ENCODE data around the gene NCBP2.
"Not testable (repeated sequence)": the region's sequence is repeated elsewhere in the genome, so short reads cannot be mapped to it uniquely, and the experiment has no call there.

Gene NCBP2

DNA sequence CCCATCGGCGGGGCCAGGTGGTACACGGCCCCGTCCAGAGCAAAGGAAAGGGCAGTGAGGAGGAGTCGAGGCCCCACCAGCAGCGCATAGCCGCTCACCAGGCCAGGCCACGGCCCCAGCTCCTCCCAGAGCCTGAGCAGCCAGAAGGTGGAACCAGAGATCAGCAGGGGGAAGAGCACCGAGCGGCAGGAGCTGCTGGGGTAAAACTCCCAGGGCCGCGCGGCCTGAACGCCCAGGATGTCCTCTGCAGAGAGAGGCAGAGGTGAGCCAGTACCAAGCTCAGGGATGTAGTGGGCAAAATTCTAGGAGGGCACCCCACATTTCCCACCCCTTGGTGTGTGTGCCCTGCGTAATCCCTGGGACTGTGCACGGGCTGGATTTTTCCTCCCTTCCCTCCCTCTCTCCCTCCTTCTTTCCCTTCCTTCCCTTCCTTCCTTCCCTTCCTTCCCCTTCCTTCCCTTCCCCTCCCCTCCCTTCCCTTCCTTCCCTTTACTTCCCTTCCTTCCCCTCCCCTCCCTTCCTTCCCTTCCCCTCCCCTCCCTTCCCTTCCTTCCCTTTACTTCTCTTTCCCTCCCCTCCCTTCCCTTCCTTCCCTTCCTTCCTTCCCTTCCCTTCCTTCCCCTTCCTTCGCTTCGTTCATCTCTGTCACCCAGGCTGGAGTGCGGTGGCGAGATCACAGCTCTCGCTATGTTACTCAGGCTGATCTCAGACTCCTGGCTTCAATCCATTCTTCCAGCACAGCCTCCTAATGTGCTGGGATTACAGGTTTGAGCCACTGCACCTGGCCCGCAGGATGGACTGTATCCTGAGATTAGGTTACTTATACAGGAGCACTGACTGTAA, 6.3 kb upstream of the NCBP2 start:
- H3K36me3 ChIP-seq (ENCODE audit: control insufficient read depth in 1 of 2, insufficient read depth in 2 of 2, low read length in 2 of 2), result peaks cover 0 to 10% of the 10 kb centered on the region in 2 donors
- H3K9me3 ChIP-seq (ENCODE audit: control insufficient read depth in 1 of 2, low read length in 2 of 2), result no peaks in the 10 kb centered on the region
- no peak overlapping the region for H3K4me3 ChIP-seq (ENCODE audit: low read depth in 1 of 2, low read length in 2 of 2)
- peaks cover 2 to 3% of the 10 kb centered on the region in 2 donors for H3K4me1 ChIP-seq (ENCODE audit: control insufficient read depth in 1 of 2, insufficient read depth in 2 of 2, low read length in 2 of 2)
- H3K27me3 ChIP-seq (ENCODE audit: low read depth, low read length), result no peaks in the 10 kb centered on the region
- no peak overlapping the region for H3K27ac ChIP-seq (ENCODE audit: low read length)

DNA sequence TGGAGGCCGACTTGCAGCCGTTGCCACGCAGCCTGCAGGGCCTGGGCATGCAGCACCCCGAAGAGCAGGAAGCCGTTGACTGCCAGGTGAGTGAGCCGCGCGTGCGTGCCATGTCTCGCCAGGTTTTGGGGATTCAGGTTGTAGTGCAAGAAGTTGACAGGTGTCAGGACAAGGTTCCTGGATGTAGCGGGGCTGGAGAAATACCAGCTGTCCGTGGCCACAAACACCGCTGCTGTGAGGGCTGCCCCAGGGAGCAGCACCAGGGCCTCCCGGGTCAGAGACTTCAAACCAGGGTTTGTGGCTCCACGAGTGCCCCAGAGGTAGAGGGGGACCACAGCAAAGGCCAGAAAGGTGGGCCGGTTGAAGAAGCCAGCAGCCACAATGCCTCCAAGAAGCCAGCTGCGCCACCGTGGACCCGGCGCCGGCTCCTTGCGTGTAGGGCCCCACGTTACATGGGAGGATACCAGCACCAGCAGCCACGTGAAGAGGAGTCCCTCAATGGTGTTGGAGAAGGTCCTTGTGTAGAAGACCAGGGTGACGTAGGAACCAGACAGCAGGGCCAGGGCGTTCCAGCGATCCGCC, 5.6 kb upstream of the NCBP2 start:
- Histone ChIP-seq H3K27ac (ENCODE audit: low read length) (no peak overlapping the region), H3K27me3 (ENCODE audit: low read depth, low read length) (no peaks in the 10 kb centered on the region), H3K9me3 (ENCODE audit: control insufficient read depth in 1 of 2, low read length in 2 of 2) (no peaks in the 10 kb centered on the region), H3K4me1 (ENCODE audit: control insufficient read depth in 1 of 2, insufficient read depth in 2 of 2, low read length in 2 of 2) (peaks cover 8 to 10% of the 10 kb centered on the region in 2 donors), H3K4me3 (ENCODE audit: low read depth in 1 of 2, low read length in 2 of 2) (no peak overlapping the region), H3K36me3 (ENCODE audit: control insufficient read depth in 1 of 2, insufficient read depth in 2 of 2, low read length in 2 of 2) (peaks cover 0 to 10% of the 10 kb centered on the region in 2 donors)

DNA sequence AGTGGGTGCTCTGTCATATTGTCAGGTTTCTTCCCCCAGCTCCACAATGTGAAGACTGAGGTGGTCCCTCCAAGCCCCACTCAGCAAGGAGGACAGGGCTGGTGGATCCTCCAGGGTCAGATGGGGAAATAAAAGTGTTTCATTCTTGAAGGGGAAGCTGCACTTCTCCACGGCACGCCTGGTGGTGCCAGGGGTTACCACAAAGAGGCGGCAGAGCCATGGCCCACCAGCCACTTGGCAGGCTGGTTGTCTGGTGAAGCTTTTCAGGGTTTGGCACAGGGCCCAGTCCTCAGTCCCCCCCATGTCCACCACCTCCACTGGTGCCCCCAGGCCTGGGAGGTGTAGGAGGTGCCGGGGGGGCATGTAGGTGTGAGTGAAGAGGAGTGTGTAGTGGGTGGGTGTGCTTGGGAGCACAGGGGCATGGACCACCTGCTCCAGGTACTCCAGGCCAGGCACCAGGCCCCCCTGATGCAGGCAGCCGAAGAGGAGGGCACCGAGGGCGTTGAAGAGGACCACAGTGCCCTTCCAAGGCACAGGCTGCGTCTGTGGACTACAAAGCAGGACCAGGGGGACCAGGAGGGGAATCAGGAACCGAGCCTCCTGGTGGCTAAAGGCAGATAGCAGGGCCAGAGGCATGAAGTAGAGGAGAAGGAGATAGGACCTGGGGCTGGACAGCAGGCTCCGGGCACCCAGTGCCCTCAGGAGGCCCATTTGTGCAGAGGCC, 5.0 kb upstream of the NCBP2 start:
- Histone ChIP-seq H3K27me3 (ENCODE audit: low read depth, low read length) (no peaks in the 10 kb centered on the region), H3K4me3 (ENCODE audit: low read depth in 1 of 2, low read length in 2 of 2) (no peak overlapping the region), H3K27ac (ENCODE audit: low read length) (no peak overlapping the region), H3K36me3 (ENCODE audit: control insufficient read depth in 1 of 2, insufficient read depth in 2 of 2, low read length in 2 of 2) (peaks cover 0 to 10% of the 10 kb centered on the region in 2 donors), H3K4me1 (ENCODE audit: control insufficient read depth in 1 of 2, insufficient read depth in 2 of 2, low read length in 2 of 2) (peaks cover 8 to 10% of the 10 kb centered on the region in 2 donors), H3K9me3 (ENCODE audit: control insufficient read depth in 1 of 2, low read length in 2 of 2) (no peaks in the 10 kb centered on the region)

DNA sequence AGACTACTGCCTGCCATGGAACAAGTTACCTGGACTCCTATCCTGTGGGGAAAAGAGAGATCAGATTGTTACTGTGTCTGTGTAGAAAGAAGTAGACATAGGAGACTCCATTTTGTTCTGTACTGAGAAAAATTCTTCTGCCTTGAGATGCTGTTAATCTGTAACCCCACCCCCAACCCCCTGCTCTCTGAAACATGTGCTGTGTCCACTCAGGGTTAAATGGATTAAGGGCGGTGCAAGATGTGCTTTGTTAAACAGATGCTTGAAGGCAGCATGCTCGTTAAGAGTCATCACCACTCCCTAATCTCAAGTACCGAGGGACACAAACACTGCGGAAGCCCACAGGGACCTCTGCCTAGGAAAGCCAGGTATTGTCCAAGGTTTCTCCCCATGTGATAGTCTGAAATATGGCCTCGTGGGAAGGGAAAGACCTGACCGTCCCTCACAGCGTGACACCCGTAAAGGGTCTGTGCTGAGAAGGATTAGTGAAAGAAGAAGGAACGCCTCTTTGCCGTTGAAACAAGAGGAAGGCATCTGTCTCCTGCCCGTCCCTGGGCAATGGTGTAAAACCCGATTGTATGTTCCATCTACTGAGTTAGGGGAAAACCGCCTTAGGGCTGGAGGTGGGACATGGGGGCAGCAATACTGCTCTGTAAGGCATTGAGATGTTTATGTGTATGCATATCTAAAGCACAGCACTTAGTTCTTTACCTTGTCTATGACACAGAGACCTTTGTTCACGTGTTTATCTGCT, 1.9 kb upstream of the NCBP2 start:
- Histone ChIP-seq H3K36me3 (ENCODE audit: control insufficient read depth in 1 of 2, insufficient read depth in 2 of 2, low read length in 2 of 2) (peaks cover 2 to 12% of the 10 kb centered on the region in 2 donors), H3K4me1 (ENCODE audit: control insufficient read depth in 1 of 2, insufficient read depth in 2 of 2, low read length in 2 of 2) (peaks cover 8 to 25% of the 10 kb centered on the region in 2 donors)
- H3K27me3 ChIP-seq (ENCODE audit: low read depth, low read length); H3K9me3 ChIP-seq (ENCODE audit: control insufficient read depth in 1 of 2, low read length in 2 of 2); H3K27ac ChIP-seq (ENCODE audit: low read length); H3K4me3 ChIP-seq (ENCODE audit: low read depth in 1 of 2, low read length in 2 of 2): not testable (repeated sequence)

DNA sequence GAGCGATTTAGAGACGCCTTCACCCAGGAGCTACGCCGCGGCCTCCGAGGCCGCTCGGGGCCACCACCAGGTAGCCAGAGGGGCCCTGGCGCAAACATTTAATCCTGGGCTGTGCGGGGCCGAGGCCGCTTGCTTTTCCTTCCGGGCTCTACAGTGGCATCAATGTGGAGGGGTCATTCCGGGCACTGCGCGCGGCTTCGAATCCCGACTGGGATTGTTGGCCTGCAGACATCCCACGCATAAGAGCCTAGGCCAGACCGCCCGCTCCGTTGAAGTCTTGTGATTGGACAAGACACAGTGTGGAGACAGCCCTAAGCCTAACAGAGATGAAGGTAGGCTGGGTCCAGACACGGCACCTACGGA, 568 bp upstream of the NCBP2 start:
- Histone ChIP-seq H3K9me3 (ENCODE audit: control insufficient read depth in 1 of 2, low read length in 2 of 2) (no peaks in the 10 kb centered on the region), H3K27ac (ENCODE audit: low read length) (peak overlapping the region; percentile 74), H3K4me3 (ENCODE audit: low read depth in 1 of 2, low read length in 2 of 2) (peak overlapping the region; percentile 99), H3K27me3 (ENCODE audit: low read depth, low read length) (no peaks in the 10 kb centered on the region), H3K36me3 (ENCODE audit: control insufficient read depth in 1 of 2, insufficient read depth in 2 of 2, low read length in 2 of 2) (peaks cover 15 to 26% of the 10 kb centered on the region in 2 donors), H3K4me1 (ENCODE audit: control insufficient read depth in 1 of 2, insufficient read depth in 2 of 2, low read length in 2 of 2) (peaks cover 8 to 25% of the 10 kb centered on the region in 2 donors)

DNA sequence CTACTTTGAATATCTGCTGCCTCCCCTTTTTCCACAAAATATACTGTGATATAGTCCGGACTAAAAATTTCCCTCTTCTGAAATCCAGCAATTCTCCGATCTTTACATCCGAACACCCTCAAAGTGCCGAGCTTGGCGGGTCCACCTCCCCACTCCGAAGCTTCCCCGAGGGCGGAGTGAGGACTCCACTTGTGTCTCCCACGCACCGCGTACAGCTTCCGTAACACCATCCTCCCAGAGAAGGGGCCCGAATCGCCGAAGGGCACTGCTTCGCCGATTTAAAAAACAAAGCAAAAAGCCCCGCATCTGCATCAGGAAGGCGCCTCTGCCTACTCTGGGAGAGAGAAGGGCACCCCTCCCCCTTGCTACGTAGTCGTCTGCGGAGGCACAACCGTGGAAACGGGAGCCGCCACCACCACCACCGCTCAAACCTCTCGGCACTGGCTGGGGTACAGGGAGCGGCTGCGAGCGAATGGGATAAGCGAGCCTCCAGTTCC, 551 bp downstream of the NCBP2 start:
- peaks cover 8 to 25% of the 10 kb centered on the region in 2 donors for H3K4me1 ChIP-seq (ENCODE audit: control insufficient read depth in 1 of 2, insufficient read depth in 2 of 2, low read length in 2 of 2)
- H3K9me3 ChIP-seq (ENCODE audit: control insufficient read depth in 1 of 2, low read length in 2 of 2), result no peaks in the 10 kb centered on the region
- peaks cover 26 to 37% of the 10 kb centered on the region in 2 donors for H3K36me3 ChIP-seq (ENCODE audit: control insufficient read depth in 1 of 2, insufficient read depth in 2 of 2, low read length in 2 of 2)
- peak overlapping the region; percentile 94 for H3K27ac ChIP-seq (ENCODE audit: low read length)
- H3K4me3 ChIP-seq (ENCODE audit: low read depth in 1 of 2, low read length in 2 of 2), result peak overlapping the region; percentile 99
- no peaks in the 10 kb centered on the region for H3K27me3 ChIP-seq (ENCODE audit: low read depth, low read length)

DNA sequence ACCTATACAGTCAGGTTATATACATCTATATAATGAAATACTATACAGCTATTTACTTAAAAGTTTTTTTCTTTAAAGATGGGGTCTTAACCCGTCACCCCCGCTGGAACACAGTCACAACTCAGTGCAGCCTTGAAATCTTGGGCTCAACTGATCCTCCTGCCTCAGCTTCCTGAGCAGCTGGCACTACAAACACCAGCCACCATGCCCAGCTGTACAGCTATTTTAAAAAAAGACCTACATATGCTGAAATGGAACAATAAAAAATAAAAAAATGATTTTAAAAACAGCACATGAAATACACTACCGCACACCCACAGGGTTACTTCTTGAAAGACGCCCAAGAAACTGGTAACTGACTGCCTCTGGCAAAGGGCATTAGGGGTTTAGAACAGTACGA, 3.8 kb downstream of the NCBP2 start:
- Histone ChIP-seq H3K4me1 (ENCODE audit: control insufficient read depth in 1 of 2, insufficient read depth in 2 of 2, low read length in 2 of 2) (peaks cover 5 to 22% of the 10 kb centered on the region in 2 donors), H3K9me3 (ENCODE audit: control insufficient read depth in 1 of 2, low read length in 2 of 2) (no peaks in the 10 kb centered on the region), H3K27me3 (ENCODE audit: low read depth, low read length) (no peaks in the 10 kb centered on the region), H3K4me3 (ENCODE audit: low read depth in 1 of 2, low read length in 2 of 2) (no peak overlapping the region), H3K36me3 (ENCODE audit: control insufficient read depth in 1 of 2, insufficient read depth in 2 of 2, low read length in 2 of 2) (peaks cover 56 to 61% of the 10 kb centered on the region in 2 donors), H3K27ac (ENCODE audit: low read length) (no peak overlapping the region)

DNA sequence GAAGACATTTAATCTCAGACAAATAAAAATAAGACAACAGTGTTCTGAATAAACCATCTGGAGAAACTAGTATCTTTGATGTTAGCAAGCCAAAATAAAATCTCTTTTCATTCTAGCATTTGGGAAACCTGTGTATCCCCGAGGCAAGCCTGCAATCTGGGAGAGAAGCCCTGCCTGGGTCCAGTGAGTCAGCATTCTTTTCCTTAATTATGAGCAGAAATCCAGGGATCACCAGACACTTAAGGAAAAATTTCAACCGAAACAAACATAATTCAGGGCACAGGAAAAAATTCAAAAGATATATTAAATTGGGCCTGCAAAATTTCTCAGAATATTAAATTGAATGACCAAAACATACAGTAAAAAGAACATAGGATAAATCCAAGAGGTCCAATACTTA, 4.2 kb downstream of the NCBP2 start:
- Histone ChIP-seq H3K4me3 (ENCODE audit: low read depth in 1 of 2, low read length in 2 of 2) (no peak overlapping the region), H3K27ac (ENCODE audit: low read length) (no peak overlapping the region), H3K9me3 (ENCODE audit: control insufficient read depth in 1 of 2, low read length in 2 of 2) (no peaks in the 10 kb centered on the region), H3K4me1 (ENCODE audit: control insufficient read depth in 1 of 2, insufficient read depth in 2 of 2, low read length in 2 of 2) (peaks cover under 1 to 17% of the 10 kb centered on the region in 2 donors), H3K36me3 (ENCODE audit: control insufficient read depth in 1 of 2, insufficient read depth in 2 of 2, low read length in 2 of 2) (peaks cover 59 to 64% of the 10 kb centered on the region in 2 donors), H3K27me3 (ENCODE audit: low read depth, low read length) (no peaks in the 10 kb centered on the region)

DNA sequence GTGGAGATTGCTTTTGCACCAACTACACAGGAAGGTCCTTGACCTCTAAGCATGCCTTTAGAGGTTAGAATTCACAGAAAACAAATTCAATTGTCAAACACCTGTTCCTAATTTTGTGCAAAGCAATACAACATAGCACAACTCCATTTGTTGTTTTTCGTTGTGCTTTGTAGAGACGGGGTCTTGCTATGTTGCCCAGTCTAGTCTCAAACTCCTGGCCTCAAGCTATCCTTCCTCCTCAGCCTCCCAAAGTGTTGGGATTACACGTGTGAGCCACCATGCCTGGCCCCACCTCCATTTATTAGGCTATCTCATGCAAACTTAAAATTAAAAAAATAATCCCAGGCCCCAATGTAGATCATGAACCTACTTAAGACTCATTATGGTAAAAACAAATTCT, 6.0 kb downstream of the NCBP2 start:
- H3K4me3 ChIP-seq (ENCODE audit: low read depth in 1 of 2, low read length in 2 of 2), result no peak overlapping the region
- H3K27me3 ChIP-seq (ENCODE audit: low read depth, low read length), result no peaks in the 10 kb centered on the region
- no peak overlapping the region for H3K27ac ChIP-seq (ENCODE audit: low read length)
- peaks cover 68% of the 10 kb centered on the region in 2 donors for H3K36me3 ChIP-seq (ENCODE audit: control insufficient read depth in 1 of 2, insufficient read depth in 2 of 2, low read length in 2 of 2)
- no peaks in the 10 kb centered on the region for H3K9me3 ChIP-seq (ENCODE audit: control insufficient read depth in 1 of 2, low read length in 2 of 2)
- peaks cover 0 to 11% of the 10 kb centered on the region in 2 donors for H3K4me1 ChIP-seq (ENCODE audit: control insufficient read depth in 1 of 2, insufficient read depth in 2 of 2, low read length in 2 of 2)

DNA sequence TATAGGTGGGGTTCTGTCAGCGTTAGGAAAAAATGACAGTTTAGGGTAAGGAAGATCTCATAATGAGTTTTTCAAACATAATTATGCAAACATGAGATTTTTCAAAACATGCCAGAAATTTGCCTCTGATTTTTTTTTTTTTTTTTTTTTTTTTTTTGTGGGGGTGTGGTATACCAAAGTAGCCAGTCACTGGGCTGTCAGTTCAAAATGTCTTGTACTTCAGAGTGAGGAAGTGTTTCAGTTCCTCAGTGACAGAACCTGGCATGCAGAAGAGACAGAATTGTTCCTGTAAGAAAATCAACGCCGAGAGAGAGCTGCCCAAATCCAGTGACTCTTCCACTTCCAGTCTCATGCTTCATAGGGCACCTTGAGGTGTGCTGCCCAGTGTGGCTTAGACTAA, 9.7 kb downstream of the NCBP2 start:
- Histone ChIP-seq H3K27ac (ENCODE audit: low read length) (no peak overlapping the region), H3K36me3 (ENCODE audit: control insufficient read depth in 1 of 2, insufficient read depth in 2 of 2, low read length in 2 of 2) (peaks cover 68 to 82% of the 10 kb centered on the region in 2 donors), H3K9me3 (ENCODE audit: control insufficient read depth in 1 of 2, low read length in 2 of 2) (no peaks in the 10 kb centered on the region), H3K4me3 (ENCODE audit: low read depth in 1 of 2, low read length in 2 of 2) (no peak overlapping the region), H3K4me1 (ENCODE audit: control insufficient read depth in 1 of 2, insufficient read depth in 2 of 2, low read length in 2 of 2) (no peaks in the 10 kb centered on the region), H3K27me3 (ENCODE audit: low read depth, low read length) (no peaks in the 10 kb centered on the region)

Measured in muscle layer of duodenum (tissue), 2 donors.